GM19238 (cell line): ENCODE measurements around the gene SCYL2.
"Not testable (repeated sequence)": the region's sequence is repeated elsewhere in the genome, so short reads cannot be mapped to it uniquely, and the experiment has no call there.

Experiments used
- DNase-seq: peaks from one replicate; pipeline ENCODE4 v3.0.0; 2011; ENCODE audit warnings: low spot score; ENCODE audit not compliant: insufficient read length

Gene SCYL2, protein sequence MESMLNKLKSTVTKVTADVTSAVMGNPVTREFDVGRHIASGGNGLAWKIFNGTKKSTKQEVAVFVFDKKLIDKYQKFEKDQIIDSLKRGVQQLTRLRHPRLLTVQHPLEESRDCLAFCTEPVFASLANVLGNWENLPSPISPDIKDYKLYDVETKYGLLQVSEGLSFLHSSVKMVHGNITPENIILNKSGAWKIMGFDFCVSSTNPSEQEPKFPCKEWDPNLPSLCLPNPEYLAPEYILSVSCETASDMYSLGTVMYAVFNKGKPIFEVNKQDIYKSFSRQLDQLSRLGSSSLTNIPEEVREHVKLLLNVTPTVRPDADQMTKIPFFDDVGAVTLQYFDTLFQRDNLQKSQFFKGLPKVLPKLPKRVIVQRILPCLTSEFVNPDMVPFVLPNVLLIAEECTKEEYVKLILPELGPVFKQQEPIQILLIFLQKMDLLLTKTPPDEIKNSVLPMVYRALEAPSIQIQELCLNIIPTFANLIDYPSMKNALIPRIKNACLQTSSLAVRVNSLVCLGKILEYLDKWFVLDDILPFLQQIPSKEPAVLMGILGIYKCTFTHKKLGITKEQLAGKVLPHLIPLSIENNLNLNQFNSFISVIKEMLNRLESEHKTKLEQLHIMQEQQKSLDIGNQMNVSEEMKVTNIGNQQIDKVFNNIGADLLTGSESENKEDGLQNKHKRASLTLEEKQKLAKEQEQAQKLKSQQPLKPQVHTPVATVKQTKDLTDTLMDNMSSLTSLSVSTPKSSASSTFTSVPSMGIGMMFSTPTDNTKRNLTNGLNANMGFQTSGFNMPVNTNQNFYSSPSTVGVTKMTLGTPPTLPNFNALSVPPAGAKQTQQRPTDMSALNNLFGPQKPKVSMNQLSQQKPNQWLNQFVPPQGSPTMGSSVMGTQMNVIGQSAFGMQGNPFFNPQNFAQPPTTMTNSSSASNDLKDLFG

DNA sequence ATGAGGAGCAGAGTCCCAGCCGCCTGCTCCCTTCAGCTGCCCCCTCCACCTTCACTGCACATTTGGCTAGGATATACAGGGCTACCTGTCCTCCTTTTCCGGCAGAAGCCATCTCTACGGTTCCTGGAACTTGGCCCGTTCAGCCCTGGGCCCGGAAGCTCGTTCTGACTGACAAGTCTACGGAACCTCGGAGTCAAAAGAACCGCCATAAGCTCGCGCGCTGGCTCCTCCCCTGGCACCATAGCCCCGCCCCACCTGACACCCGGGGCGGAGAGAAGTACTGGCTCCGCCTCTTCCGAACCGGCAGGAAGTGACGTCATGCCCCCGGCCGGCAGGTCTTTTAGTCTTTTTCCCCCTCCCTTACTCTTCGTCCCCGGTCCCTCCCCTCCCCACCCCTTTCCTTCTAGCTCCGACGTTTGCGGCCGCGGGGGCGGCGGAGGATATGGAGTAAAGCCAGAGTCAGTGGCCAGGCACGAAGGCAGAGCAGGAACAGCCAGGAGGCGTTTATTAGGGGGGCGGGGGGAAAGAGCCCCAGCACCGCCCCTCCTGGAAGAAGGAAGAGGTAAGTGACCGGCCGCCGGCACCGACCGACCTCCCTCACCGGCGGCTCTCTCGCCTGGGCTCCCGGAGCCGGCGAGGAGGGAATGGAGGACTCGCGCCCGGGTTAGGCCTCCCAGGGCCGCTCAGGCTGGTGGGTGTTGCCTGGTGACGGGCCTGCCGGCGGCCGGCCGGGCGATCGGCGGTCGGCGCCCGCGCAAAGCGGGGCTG is at the start of gene SCYL2, which contains the start of gene DEPDC4:
TSS of gene SCYL2 (plus strand) at position 343 of the 768 bp plus-strand sequence. CDS start 15,794 bp downstream, outside the sequence.
TSS of gene DEPDC4 (minus strand) at position 245 of the 768 bp plus-strand sequence. CDS start at position 242, 3 bp downstream.
- DNase-seq = peak; percentile 68

DNA sequence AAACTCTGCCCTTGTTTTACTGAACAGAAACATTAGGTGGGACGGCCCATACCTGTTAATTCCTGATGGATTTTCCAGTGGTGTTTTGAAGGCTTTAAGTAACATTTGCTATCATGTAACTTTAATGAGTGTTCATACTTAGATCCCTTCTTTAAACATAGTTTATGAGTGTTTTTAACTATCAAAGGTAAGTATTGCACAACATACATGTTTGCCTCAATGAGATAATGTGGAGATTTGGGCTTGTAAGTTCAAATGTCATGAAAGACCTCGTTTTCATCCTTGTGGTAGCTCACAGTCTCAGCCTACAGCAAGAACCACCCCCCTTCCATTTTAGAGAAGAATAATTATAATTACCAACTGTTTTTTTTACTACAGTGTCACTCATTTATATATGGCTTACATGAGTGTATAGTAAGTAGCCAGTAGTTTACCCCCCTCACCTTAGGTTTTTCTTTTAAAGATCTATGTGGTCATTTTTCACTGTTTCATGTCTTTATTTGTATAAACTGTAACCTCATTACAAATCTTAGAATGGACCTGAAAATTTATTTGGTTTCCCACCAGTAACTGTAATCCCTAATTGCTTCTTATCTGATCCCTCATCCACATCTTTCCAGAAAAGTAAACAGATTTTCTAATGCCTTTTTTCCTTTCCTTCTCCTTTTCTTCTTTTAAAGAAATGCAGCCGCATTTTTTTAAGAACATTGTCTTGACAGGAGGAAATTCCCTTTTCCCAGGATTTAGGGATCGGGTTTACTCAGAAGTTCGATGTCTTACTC is 47.5 kb upstream of the SCYL2 start:
- DNase-seq = no peak

DNA sequence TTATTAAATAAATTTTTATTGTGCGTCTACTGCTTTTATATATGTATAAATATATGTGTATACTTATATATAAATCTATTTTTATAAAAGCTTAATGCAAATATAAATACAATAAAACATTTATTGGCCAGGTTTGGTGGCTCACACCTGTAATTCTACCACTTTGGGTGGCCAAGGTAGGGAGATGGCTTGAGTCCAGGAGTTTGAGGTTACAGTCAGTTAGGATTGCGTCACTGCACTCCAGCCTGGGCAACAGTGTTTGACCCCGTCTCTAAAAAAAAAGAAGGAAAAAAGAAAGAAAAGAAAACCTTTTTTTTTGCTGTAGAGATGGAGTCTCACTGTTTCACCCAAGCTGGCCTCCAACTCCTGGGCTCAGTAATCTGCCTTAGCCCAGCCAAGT is 45.5 kb upstream of the SCYL2 start:
- no peak for DNase-seq

DNA sequence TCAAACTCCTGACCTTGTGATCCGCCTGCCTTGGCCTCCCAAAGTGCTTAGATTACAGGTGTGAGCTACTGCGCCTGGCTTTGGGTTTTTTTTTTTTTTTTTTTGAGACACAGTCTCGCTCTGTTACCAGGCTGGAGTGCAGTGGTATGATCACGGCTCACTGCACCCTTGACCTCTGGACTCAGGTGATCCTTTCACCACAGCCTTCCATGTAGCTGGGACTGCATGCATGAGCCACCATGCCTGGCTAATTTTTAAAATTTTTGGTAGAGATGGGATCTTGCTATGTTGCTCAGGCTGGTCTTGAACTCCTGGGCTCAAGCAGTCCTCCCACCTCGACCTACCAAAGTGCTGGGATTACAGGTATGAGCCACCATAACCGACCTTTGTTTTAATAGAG is 44.8 kb upstream of the SCYL2 start:
- DNase-seq = not testable (repeated sequence)

DNA sequence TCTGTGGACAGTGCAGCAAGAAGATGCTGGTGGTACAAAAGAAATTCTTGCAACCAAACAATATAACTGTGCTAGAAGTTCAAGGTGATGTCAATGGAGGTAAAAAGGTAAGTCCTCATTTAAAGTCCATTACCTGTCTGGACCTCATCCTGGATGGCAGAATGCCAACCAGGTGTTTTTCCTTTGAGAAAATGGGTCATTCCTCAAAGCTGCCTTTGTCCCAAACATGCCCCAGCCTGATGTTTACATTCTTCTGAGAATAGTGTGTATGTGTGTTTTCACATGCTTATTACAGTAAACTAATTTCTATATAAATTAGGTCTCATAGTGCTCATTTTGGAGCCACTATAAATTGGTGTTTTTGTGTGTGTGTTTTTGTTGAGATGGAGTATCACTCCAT is 41.5 kb upstream of the SCYL2 start:
- DNase-seq = no peak

DNA sequence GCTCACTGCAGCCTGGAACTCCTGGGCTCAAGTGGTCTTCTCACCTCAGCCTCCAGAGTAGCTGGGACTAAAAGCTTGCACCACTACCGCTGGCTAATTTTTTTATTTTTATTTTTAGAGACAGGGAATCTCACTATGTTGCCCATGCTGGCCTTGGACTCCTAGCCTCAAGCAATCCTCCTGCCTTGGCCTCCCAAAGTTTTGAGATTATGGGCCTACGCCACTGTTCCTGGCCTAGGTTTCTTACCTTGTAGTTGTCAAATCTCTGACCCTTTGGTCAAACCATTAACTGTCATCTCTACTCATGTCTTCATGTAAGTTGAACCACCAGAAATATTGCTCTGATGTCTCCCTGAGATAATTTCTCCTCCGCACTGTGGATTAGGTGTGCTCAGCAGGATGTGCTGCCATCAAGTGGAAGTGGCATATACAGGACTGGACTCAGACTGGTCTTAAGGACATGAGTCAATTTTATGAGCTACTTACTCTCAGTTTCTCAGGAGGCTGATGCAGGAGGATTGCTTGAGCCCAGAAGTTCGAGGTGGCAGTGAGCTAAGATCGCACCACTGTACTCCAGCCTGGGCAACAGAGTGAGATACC is 37.8 kb upstream of the SCYL2 start:
- no peak for DNase-seq

DNA sequence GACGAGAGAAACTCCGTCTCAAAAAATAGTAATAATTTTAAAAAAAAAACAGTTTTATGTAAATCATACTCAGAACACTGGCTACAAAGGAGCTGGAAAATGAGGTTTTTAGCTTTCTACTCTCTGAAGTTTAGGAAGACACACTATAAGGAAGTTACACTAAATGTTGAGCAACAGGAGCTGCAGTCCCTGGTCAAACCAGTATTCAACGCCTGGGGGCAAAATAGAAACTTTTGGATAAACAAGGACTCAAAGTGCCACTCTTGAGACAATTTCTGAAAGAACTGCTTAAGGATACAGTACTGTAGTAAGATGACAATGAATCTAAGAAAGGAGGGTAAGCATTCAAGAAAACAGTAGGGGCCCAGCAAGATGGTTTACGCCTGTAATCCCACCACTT is 37.1 kb upstream of the SCYL2 start:
- no peak for DNase-seq

DNA sequence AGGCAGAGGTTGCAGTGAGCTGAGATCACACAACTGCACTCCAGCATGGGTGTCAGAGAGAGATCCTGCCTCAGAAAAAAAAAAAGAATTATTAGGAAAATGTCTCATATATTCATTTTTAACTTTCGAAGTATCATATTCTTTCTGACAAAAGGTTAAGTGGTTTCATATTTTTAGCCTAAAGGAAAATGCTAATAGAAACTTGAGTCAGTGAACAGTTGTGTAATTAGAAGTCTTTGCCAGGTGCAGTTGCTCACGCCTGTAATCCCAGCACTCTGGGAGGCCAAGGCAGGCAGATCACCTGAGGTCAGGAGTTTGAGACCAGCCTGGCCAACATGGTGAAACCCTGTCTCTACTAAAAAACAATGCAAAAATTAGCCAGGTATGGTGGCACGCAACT is 35.1 kb upstream of the SCYL2 start:
- not testable (repeated sequence) for DNase-seq

DNA sequence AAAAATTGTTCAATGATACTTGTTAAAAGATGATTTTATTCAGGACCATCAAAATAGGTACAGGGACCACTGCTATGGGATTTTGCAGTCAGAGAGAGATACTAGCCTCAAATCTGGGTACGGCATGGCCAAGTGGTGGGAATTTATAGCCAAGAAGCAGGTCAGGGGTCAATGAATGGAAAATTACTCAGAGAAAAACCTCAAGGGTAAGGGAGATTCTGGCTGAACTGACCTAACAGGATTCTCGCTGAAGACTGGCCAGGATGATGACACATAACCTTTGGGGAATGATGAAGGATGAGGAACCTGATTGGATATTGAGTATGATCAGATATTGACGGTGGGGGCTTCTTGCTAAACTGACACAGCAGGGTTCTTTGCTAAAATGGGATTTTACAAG is 32.8 kb upstream of the SCYL2 start:
- no peak for DNase-seq

DNA sequence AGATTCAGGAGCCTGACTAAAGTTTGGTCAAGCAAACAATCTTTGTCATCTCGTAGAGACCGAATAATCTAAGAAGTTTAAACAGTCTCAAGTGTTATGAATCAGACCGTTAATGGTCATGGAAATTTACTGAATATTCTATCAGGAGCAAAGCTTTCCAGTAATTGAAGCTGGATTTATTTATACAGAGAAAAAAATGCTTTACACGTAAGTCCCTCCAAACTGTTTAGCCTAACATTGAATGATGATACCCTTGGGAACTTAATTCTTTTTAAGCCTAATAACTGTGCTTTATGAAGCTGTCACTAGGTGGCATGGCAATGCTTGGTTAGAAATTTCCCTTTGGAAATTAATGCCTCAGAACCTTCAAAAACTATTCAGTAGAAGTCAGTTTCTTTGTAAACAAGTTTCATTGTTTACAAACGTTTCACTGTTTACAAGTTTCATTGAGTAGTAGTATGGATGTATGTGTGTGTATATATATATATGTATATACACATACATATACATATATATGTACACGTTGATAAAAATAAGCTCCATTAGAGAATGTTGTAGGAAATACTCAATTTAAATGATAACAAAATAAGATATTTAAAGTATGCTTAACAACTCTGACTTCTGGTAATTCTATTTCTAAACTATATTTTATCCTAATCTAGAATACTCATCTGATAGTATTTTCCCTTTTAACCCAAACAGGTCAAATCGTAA is 32.2 kb upstream of the SCYL2 start:
- DNase-seq = no peak

DNA sequence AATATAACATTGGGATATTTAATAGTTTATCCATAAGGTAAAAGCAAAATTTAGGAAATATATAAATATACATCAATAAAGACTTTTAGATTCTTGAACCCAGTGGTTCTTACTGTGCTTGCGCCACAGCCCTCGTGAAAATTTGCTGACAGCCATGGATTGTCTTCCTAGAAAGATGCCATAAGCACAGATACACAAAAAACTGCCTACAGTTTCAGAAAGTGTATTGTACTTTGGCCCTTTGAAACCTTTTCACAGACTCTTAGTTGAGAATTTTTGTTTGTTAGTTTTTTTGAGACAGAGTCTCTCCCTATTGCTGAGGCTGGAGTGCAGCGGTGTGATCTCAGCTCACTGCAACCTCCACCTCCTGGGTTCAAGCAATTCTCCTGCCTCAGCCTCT is 28.2 kb upstream of the SCYL2 start:
- DNase-seq = no peak

DNA sequence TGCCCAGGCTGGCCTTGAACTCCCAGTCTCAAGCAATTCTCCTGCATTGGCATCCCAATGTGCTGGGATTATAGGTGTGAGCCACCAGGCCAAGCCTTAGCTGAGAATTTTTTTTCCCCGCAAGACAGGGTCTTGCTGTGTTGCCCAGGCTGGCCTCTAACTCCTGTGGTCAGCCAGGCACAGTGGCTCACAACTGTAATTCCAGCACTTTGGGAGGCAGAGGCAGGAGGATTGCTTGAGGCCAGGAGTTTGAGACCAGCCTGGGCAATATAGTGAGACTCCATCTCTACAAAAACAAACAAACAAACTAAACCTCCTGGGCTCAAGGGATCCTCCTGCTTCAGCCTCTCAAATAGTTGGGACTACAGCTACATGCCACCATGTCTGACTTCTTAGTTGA is 27.4 kb upstream of the SCYL2 start:
- no peak for DNase-seq

DNA sequence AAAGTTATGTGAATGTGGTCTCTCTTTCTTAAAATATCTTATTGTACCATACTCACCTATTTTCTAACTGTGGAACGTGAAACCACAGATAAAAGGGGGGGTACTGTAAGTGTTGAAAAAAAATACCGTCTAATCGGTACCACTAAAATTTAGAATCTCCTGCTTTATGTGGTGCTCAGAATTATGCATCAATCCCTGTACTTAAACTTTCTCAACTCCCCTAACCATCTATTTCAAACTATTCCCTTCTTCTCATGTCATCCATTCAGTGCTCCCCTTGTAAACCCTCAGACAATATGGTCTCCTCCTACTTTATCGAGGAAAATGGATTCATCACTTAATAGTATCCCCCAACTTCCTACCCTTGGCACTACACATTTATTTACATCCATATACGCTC is 23.8 kb upstream of the SCYL2 start:
- no peak for DNase-seq

DNA sequence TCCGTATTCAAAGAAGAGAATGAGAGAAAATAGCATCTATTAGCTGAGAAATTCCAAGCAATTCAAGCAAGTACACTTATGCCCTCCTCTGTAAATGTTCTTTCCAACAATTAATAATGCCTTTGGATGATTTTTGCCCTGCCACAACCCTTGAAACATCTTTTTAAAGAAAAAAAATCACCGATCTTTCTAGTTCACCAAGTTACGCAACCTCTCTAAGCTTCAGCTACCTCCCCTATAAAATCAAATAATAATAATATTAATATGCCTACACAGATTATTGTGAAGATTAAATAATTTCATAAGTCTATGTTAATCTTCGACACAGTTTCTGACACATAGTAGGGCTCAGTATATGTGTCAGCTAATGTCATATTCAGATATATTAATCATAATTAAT is 19.2 kb upstream of the SCYL2 start:
- DNase-seq = no peak

DNA sequence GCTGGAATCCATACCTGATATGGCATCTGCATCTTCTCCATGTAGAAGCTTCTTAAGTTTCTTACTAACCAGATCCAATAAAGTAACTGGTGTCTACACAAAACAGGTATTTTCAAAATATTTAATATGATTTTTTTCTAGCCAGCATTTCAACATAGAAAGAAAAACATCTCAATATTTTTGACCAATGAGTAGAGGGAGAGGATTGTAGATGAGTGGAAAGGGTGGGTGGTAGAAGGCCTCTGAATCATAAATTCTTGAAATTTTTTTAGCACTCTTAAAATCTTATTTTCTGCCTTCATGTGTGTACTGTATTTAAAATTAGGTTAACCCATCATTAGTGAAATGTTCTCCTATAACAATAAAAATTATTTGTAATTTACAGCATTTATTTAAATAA is 18.1 kb upstream of the SCYL2 start:
- no peak for DNase-seq

DNA sequence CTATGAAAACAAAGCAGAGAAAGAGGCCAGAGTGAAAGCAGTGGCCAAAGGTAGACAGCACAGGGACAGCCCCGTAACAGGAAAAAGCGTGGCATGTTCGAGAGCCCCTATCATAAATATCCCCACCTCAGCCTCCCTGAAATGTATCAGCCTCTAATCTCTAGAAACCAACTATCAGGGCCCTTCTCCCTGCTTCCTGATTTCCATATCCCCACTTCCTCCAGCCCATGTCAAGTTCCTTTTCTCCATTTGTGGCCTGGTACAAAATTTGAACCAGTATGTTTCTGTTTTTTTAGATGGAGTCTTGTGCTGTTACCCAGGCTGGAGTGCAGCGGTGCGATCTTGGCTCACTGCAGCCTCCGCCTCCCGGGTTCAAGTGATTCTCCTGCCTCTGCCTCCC is 17.0 kb upstream of the SCYL2 start:
- DNase-seq = no peak

DNA sequence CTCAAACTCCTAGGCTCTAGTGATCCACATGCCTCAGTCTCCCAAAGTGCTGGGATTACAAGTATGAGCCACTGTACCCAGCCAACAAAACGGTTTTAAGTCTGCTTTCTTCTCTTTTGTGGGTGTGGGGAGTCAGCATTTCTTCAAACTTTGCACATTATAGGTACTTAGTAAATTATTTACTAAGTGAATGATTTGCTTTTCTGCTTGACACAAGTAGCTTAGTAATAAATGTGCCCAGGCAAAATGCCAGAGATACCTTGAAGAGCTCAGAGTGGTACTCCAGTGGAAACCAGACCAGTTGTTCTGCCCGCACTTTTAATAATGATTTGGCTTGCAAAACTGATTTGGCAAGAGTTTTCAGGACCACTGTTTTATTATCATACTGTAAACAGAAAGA is 15.1 kb upstream of the SCYL2 start:
- DNase-seq = no peak

DNA sequence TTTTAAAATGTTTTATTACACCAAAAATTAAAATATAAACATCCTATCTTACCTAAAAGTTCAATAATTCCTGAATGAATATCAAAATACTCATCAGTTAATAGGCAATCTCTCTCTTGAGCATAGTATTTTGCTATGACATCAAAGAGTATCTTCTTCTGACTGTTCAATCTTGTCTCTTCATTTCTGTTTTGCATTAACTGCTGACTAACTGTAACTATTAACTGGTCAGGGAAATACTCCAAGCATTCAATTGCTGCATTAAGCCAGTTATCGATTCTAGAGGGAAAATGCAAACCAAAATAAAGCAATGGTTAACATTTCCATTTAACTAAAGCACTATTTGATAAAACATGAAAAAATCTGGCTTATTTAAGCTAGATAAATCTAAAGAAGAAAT is 13.5 kb upstream of the SCYL2 start:
- DNase-seq = no peak

DNA sequence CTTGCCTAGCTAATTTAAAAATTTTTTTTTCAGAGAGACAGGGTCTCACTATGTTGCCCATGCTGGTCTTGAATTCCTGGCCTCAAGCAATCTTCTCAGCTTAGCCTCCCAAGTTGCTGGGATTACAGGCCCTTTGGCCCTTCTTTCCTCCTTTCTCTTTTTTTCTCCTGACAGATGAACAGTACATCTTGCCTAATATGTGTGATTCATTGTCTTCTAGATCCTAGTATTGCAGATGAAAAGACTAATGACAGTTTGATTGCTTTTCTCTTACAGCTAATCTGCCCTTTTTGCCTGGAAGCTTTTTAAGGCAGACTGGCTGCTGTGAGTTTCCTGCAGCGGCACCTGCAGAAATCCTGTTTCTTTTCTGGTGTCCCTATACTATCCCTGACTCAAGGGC is 12.1 kb upstream of the SCYL2 start:
- no peak for DNase-seq

DNA sequence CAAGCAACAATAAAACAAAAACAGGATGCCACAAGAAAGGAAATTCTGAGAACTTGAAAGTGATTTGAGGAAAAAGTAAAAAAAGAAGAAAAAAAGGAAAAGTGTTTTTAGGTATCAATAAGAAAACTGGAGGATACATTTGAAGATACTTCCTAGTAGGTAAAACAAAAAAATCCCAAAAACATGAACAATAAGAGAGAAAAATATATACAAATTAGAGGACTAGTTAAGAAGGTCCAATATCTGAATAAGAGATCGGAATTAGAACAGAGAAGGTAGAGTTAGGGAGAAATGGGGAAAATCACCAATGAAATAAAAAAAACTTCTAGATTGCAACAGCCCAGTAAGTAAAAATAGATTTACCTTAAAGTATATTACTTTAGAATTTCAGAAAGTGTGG is 8.8 kb upstream of the SCYL2 start:
- no peak for DNase-seq
